OCI-M2 (cell line): ENCODE measurements around the gene HSD11B2.

Experiments
- DNase-seq: peaks from one replicate; lab custom pipeline; 2025; ENCODE audit not compliant: unreplicated experiment; lab: John Stamatoyannopoulos, UW

HSD11B2 gene

DNA sequence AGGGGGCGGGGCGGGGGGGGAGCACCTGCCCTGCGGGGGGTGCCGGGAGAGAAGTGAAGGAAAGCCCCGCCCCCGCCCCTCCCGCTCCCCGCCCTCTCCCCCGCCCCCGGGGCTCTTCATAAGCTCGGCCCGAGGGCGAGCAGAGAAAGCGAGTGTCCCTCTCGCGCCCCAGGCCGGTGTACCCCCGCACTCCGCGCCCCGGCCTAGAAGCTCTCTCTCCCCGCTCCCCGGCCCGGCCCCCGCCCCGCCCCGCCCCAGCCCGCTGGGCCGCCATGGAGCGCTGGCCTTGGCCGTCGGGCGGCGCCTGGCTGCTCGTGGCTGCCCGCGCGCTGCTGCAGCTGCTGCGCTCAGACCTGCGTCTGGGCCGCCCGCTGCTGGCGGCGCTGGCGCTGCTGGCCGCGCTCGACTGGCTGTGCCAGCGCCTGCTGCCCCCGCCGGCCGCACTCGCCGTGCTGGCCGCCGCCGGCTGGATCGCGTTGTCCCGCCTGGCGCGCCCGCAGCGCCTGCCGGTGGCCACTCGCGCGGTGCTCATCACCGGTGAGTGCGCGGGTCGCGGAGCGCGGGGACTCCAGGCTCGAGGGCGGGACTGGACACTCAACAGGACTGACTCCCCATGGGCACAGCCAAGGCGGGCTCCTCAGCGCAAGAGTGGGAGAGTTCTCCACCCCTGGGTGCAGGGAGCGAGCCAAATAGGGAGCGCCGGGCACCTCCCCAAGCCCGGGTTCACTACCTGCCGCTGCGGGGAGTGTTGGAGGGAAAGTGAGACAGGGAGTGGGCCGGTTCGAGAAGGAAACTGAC is at the start of gene HSD11B2:
Gene HSD11B2, plus strand, starts transcription at position 145 of the 798 bp plus-strand sequence. Its CDS starts 128 bp downstream, at position 273.
- no peak for DNase-seq

DNA sequence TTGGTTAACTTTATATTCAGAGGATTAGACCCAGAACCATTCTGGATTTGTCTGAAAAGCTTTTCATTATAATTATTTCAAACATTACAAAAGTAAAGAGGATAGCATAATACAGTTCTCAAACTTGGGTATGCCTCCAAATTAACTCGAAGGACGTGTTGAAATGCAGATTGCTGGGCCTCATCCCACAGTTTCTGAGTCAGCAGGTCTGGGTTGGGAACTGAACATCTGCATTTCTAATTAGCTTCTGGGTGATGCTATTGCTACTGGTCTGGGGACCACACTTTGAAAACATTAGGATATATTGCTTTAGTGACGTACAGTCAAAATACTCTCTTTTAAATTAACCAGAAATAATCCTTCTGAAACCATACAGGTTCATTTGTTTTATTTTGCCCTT is 47.6 kb upstream of the HSD11B2 start:
- DNase-seq = no peak

- DNase-seq = no peak
Measured at GRCh38 chr16:67384778-67385510, 46.0 kb upstream of the HSD11B2 start.

GRCh38 chr16:67386861-67387455 is 44.0 kb upstream of the HSD11B2 start:
- no peak for DNase-seq

DNA sequence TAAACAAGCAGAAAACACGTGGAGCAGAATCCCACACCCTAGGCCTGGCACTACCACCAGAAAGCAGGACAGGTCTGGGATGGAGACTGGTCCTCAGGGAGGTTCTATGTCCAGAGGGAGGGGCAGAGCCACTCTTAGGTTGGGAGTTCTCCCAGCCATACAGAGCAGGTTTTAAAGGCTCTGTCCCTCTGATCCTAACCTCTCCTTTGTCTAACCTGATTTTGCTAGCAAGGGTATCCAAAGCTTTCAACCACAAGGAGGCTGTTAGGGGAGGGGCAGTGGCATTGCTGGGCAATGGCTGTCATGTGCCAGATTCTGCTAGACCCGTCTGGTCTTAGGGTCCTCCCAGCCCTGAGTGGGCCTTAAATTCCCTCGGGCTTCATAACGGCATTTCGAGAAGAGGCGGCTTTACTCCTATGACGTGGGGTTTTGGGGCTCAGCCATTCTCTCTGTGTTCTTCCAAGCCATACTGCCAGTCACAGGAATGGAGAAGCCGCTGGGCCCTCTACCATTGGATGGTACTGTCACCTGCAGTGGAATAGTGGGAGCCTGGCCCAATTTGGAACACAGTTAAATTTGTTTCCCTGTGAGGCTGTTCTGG is 43.3 kb upstream of the HSD11B2 start:
- no peak for DNase-seq

DNA sequence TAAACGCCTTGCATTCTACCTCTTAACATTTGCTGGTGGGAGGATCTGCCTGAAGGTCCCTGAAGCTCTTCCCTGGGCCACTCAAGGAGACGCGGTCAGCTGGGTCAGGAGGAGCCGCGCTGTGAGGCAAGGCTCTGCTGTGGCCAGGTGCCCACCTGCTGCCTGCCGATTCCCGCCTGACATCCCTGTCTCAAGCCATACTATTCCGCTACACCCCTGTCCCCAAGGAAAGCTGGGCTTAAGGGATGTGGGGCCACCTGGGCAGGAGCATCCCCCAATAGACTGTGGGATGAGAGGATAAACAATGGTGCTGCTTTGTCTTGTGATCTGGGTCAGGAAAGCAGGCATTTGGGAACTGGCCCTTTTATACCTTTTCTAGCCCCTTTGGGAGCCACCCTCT is 42.7 kb upstream of the HSD11B2 start:
- no peak for DNase-seq

DNA sequence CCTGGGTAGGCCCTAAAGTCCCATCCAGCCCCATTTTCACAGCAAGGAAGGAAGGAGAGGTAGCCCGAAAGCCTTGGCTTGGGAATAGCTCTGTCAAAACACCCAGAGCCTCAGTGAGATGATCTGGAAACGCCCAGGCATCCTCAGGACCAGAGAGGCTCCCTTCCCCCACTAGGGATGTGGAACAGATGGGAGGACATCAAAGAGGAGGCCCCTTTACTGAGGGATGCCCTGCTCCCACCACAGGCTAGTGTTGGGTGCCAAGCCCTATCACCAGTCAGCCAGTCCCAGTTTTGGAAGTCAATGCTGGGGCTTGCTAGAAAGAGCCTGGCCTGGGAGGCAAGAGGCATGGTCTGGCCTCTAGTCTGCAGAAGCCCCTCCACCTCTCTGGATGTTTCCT is 42.3 kb upstream of the HSD11B2 start:
- no peak for DNase-seq

- DNase-seq = no peak
Measured at GRCh38 chr16:67389911-67390815, 40.8 kb upstream of the HSD11B2 start.

GRCh38 chr16:67390816-67391423 is 40.0 kb upstream of the HSD11B2 start:
- DNase-seq = no peak

- no peak for DNase-seq
Measured at GRCh38 chr16:67391424-67392300, 39.3 kb upstream of the HSD11B2 start.

- DNase-seq = no peak
Measured at GRCh38 chr16:67392301-67393059, 38.4 kb upstream of the HSD11B2 start.

DNA sequence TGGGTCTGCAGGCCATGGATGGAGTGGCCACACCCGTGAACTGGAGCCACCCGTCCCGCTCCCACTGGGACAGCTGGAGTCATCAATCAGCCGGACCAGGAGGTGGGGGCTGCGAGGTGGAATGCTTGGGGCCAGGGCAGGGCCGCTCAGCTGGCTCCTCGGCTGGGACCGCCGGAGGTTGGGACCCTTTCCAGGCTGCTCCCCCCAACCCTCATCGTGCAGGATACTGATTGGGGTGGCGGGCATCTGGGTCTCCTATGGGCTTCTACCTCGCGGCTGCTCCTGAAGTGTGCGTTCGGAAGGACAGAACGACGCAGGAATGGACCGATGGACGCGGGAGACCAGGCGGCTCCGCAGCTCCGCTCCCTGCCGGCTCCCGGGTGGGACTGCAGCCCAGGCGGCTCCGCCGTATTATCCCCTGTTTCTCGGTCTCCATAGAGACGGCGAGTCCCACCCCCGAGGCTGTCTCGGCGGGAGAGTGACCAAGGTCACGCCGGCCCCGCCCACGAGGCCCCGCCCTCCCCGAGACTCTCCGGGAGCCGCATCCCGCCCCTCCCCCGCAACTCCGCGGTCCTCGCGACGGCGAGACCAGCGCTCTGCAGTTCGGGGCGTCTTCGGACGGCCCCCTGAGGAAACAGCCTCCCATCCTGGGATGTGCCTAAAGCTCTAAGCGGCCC is 37.7 kb upstream of the HSD11B2 start, which contains the start of gene TPPP3:
Gene TPPP3, minus strand, starts transcription at position 388 of the 677 bp plus-strand sequence. CDS start 2,387 bp downstream, outside the sequence.
- DNase-seq = no peak

- DNase-seq = no peak
Measured at GRCh38 chr16:67393788-67394154, 37.1 kb upstream of the HSD11B2 start.

DNA sequence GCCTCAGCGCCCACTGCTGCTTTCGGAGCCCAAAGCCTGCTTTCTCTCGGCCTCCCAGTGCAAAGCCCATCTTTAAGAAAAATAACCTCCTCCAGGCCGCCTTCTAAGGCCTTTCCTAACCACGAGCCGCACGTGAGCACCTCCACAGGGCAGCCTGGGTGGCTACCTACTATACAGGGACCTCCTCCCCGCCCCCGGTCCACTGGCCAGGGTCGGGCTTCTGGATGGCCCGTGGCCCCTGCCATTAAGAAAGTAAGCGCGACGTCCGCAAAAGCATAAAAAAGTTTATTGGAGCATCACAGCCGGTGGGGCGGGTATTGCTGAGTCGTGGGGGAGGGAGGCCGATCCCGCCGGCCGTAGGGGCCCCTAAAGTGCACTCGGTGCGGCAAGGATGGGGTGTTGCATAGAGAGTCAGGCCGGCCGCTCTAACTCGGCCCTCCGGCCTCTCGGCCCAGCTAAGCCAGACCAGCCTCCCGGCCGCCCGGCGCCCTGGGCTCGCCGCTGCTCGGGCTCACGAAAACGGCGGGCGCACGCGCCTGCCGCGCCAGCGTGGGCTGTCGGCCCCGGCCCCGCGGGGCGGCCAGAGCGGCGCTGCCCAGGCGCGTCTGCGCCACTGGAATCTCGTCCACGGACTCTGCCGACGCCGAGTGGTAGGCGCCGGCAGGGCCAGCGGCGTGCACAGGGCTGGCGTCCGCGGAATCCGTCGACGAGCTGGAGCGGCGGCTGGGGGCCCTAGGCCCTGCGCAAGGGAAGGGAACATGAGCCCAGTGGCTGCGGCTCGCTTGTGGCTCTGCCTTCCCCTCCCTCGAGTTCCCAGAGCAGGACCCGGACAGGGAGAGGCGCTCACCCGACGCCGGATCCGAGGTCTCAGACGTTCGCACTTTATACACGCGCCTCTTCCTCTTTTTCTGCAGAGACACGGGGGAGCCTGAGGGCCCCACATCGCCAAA is 36.5 kb upstream of the HSD11B2 start:
- DNase-seq = no peak

- no peak for DNase-seq
Measured at GRCh38 chr16:67395105-67395457, 35.8 kb upstream of the HSD11B2 start.

DNA sequence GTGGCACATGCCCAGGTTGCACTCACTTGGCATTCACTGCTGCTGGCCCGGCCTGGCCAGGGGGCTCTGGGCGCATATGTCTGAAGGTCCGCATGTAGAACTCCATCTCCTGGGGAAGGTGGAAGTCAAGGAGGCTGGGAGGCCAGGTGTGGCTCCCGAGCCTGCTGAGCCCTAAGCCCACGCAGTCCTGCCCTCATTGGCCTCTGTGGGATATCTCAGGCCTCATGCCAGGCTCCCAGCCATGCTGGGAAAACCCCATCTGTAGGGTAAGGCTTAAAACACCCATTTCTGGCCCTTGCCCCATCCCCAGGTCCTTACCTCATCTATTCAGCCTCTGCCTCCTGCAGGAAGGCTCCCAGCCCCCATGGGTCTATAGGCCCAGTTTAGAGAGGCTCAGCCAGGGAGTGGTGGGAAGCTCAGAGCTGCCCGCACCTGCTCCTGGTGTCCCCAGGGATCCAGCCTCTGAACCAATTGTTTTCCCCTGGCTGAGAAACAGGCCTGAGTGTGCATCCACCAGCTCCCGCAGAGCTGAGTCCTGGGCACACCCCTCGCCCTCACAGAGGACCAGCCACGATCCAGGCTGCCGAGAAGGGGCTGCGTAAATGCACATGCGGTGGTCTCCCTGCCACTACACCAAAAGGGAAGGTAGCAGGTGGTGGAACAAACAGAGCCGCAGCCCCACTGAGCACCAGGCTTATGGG is 35.3 kb upstream of the HSD11B2 start:
- no peak for DNase-seq
